ENCODE data around the gene NOTCH2.

DNA sequence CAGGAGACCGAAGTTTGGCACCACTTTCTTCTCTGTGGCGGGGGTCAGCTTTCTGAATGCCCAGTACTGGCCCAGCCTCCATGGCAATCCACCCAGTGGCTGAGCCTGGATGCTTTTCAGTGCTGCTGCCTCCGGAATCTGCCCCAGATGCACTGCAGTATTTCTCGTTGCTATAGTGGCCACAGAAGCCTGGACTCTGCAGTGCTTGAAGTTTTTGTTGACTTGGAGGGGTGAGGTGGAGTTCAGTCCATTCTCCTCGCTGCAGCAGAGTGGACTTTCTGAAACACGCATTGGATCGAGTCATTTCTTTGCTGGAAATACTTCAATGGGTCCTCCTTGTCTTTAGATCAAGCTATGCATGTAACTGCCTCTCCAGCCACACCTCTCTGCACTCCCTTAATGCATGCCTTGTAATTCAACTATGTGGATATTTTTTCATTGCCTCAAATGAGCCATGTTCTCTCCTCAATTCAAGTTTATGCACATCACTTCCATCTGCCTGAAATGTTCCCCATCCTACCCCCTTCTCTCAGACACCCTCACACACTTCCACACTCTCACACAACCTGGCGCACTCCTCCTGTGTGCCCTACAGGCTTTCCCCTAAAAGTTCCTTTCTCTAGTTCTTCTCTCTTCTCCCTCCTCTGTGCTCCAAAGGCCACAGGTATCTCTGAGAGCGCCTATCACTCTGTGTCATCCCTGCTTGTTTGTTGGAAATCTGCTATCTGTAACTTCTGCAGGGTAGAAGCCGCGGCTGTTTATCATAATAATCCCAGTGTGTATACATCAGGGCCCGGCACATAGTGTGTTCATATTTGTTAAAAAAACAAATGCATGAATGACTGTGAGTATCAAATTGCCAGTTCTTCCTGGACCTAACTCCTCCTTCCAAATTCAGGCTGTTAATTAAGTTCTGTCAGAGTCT is 189.7 kb downstream of the NOTCH2 start:
- no peak for TF ChIP-seq CTCF (IDR thresholded peaks at IDR 0.05; ENCODE audit: low read length)
- no peak for TF ChIP-seq EZH2phosphoT487 (IDR thresholded peaks at IDR 0.05; ENCODE audit: low read length)
